Activated T-helper 1 cell treated with anti-CD3 and anti-CD28 coated beads, Interleukin-2, amount 50 U/mL, for 16 hours (primary cell): ENCODE data around the gene ABCC5.

Experiments used
- DNase-seq, 2 donors: peaks; one replicate each; pipeline ENCODE4 v3.0.0-alpha.2; 2020; ENCODE audit warnings: low read depth in 1 of 2, low spot score in 1 of 2

ABCC5 gene

GRCh38 chr3:183981990-183982644, 35.6 kb downstream of the ABCC5 start:
- no peak for DNase-seq

GRCh38 chr3:183980403-183980802, 37.3 kb downstream of the ABCC5 start:
- DNase-seq, result no peak

GRCh38 chr3:183975981-183976662, 41.6 kb downstream of the ABCC5 start:
- DNase-seq, result no peak

GRCh38 chr3:183968666-183969245, 48.9 kb downstream of the ABCC5 start:
- no peak for DNase-seq

- no peak for DNase-seq
Observed at GRCh38 chr3:183967693-183968092, 50.0 kb downstream of the ABCC5 start.

- DNase-seq, result no peak
Observed at GRCh38 chr3:183966361-183966791, 51.3 kb downstream of the ABCC5 start.

GRCh38 chr3:183962807-183963206, 54.9 kb downstream of the ABCC5 start:
- DNase-seq, result no peak

- DNase-seq, result no peak
Observed at GRCh38 chr3:183959214-183959613, 58.5 kb downstream of the ABCC5 start.

- DNase-seq, result no peak
Observed at GRCh38 chr3:183958775-183959174, 58.9 kb downstream of the ABCC5 start.

GRCh38 chr3:183958226-183958625, 59.5 kb downstream of the ABCC5 start:
- no peak for DNase-seq

GRCh38 chr3:183954875-183955274, 62.8 kb downstream of the ABCC5 start:
- no peak for DNase-seq

GRCh38 chr3:183953471-183954070, 64.1 kb downstream of the ABCC5 start:
- no peak for DNase-seq

GRCh38 chr3:183951459-183951858, 66.2 kb downstream of the ABCC5 start:
- DNase-seq, result no peak

- no peak for DNase-seq
Observed at GRCh38 chr3:183949690-183950089, 68.0 kb downstream of the ABCC5 start.

GRCh38 chr3:183946037-183946436, 71.6 kb downstream of the ABCC5 start:
- no peak for DNase-seq

GRCh38 chr3:183944775-183945174, 72.9 kb downstream of the ABCC5 start:
- DNase-seq, result no peak

- no peak for DNase-seq
Observed at GRCh38 chr3:183943739-183944138, 73.9 kb downstream of the ABCC5 start.

GRCh38 chr3:183941216-183941615, 76.5 kb downstream of the ABCC5 start:
- DNase-seq, result no peak

- DNase-seq, result no peak
Observed at GRCh38 chr3:183937601-183938286, 79.9 kb downstream of the ABCC5 start.

GRCh38 chr3:183933160-183933559, 84.5 kb downstream of the ABCC5 start:
- DNase-seq, result no peak

GRCh38 chr3:183931881-183932280, 85.8 kb downstream of the ABCC5 start:
- no peak for DNase-seq

- no peak for DNase-seq
Observed at GRCh38 chr3:183930086-183930485, 87.6 kb downstream of the ABCC5 start.
